SK-N-SH treated with all-trans-retinoic acid at 6 μM for 48 hours (cell line): ENCODE results near the gene PLXNB1.

Experiments used
- ATAC-seq: fragments of 200-7000 bp; cut with Tn5 transposase; 3 replicates; pipeline ENCODE4 v1.9.1; 2020; ENCODE audit warnings: mild to moderate bottlenecking, moderate library complexity
- ARNTL ChIP-seq: fragments of 450-650 bp; formaldehyde crosslinking; IDR thresholded peaks from 2 replicates; pipeline ENCODE4 v1.5.0; 2020; ENCODE audit warnings: low read depth, mild to moderate bottlenecking, moderate library complexity, borderline replicate concordance
- BACH2 ChIP-seq: fragments of 250-450 bp; sonication (Bioruptor Pico); IDR thresholded peaks from 2 replicates; pipeline ENCODE4 v1.9.0; 2021; ENCODE audit warnings: mild to moderate bottlenecking, borderline replicate concordance
- CREB5 ChIP-seq: fragments of 250-450 bp; sonication (Bioruptor Pico); IDR thresholded peaks from 2 replicates; pipeline ENCODE4 v1.5.1; 2020; ENCODE audit warnings: low read depth, mild to moderate bottlenecking, moderate library complexity
- CSDC2 ChIP-seq: fragments of 250-450 bp; sonication (Bioruptor Pico); IDR thresholded peaks from 2 replicates; pipeline ENCODE4 v1.5.0; 2020; ENCODE audit warnings: mild to moderate bottlenecking, moderate library complexity
- CSRNP3 ChIP-seq: fragments of 250-450 bp; sonication (Bioruptor Pico); IDR thresholded peaks from 2 replicates; pipeline ENCODE4 v1.5.1; 2021; ENCODE audit warnings: mild to moderate bottlenecking, moderate library complexity
- ESRRG ChIP-seq: fragments of 250-450 bp; sonication (Bioruptor Pico); IDR thresholded peaks from 2 replicates; pipeline ENCODE4 v1.6.1; 2021; ENCODE audit warnings: mild to moderate bottlenecking
- GLIS3 ChIP-seq: fragments of 250-450 bp; sonication (Bioruptor Pico); IDR thresholded peaks from 2 replicates; pipeline ENCODE4 v1.5.0; 2020; ENCODE audit warnings: mild to moderate bottlenecking, moderate library complexity
- ISL1 ChIP-seq: fragments of 250-450 bp; sonication (Bioruptor Pico); IDR thresholded peaks from 2 replicates; pipeline ENCODE4 v2.1.2; 2022; ENCODE audit warnings: mild to moderate bottlenecking, moderate library complexity
- OSR1 ChIP-seq: fragments of 250-450 bp; sonication (Bioruptor Pico); IDR thresholded peaks from 2 replicates; pipeline ENCODE4 v1.8.0; 2022; ENCODE audit warnings: moderate library complexity, mild to moderate bottlenecking, inconsistent platforms
- PATZ1 ChIP-seq: fragments of 250-450 bp; sonication (Bioruptor Pico); IDR thresholded peaks from 2 replicates; pipeline ENCODE4 v1.8.0; 2020; ENCODE audit warnings: mild to moderate bottlenecking, moderate library complexity, borderline replicate concordance
- PPARA ChIP-seq: fragments of 250-450 bp; sonication (Bioruptor Pico); IDR thresholded peaks from 2 replicates; pipeline ENCODE4 v1.5.0; 2020; ENCODE audit warnings: mild to moderate bottlenecking, borderline replicate concordance
- RARB ChIP-seq: fragments of 250-450 bp; sonication (Bioruptor Pico); IDR thresholded peaks from 2 replicates; pipeline ENCODE4 v1.8.0; 2021; ENCODE audit warnings: mild to moderate bottlenecking, moderate library complexity
- SNAI2 ChIP-seq: fragments of 250-450 bp; sonication (Bioruptor Pico); IDR thresholded peaks from 2 replicates; pipeline ENCODE4 v1.5.0; 2020; ENCODE audit warnings: mild to moderate bottlenecking, moderate library complexity
- TOX ChIP-seq: fragments of 250-450 bp; sonication (Bioruptor Pico); IDR thresholded peaks from 2 replicates; pipeline ENCODE4 v1.8.0; 2021; ENCODE audit warnings: mild to moderate bottlenecking, moderate library complexity, borderline replicate concordance
- TSHZ2 ChIP-seq: fragments of 250-450 bp; sonication (Bioruptor Pico); IDR thresholded peaks from 2 replicates; pipeline ENCODE4 v1.5.0; 2020; ENCODE audit warnings: mild to moderate bottlenecking, moderate library complexity
- ZC3H10 ChIP-seq: fragments of 250-450 bp; sonication (Bioruptor Pico); IDR thresholded peaks from 2 replicates; pipeline ENCODE4 v1.5.1; 2021; ENCODE audit warnings: mild to moderate bottlenecking, moderate library complexity
- ZFP3 ChIP-seq: fragments of 250-450 bp; sonication (Bioruptor Pico); IDR thresholded peaks from 2 replicates; pipeline ENCODE4 v1.5.0; 2020; ENCODE audit warnings: mild to moderate bottlenecking, moderate library complexity
- ZFP30 ChIP-seq: fragments of 450-650 bp; formaldehyde crosslinking; IDR thresholded peaks from 2 replicates; pipeline ENCODE4 v1.5.0; 2022; ENCODE audit warnings: mild to moderate bottlenecking, moderate library complexity
- ZNF565 ChIP-seq: fragments of 450-650 bp; formaldehyde crosslinking; conservative IDR thresholded peaks from 2 replicates; pipeline ENCODE4 v1.5.0; 2020; ENCODE audit warnings: low read depth, mild to moderate bottlenecking, moderate library complexity
- ZNF8 ChIP-seq: fragments of 450-650 bp; formaldehyde crosslinking; IDR thresholded peaks from 2 replicates; pipeline ENCODE4 v1.5.0; 2020; ENCODE audit warnings: mild to moderate bottlenecking, moderate library complexity

PLXNB1 gene

GRCh38 chr3:48372862-48373435 is 56.9 kb downstream of the PLXNB1 start:
- no peak for ATAC-seq
- TF ChIP-seq BACH2 (CRISPR knock-in tag) (no peak), RARB (no peak), CSRNP3 (no peak), SNAI2 (CRISPR knock-in tag) (no peak)

- TF ChIP-seq PATZ1 (CRISPR knock-in tag) (no peak), ESRRG (CRISPR knock-in tag) (no peak), PPARA (no peak), TOX (no peak), ISL1 (CRISPR knock-in tag) (no peak), CREB5 (no peak), TSHZ2 (CRISPR knock-in tag) (no peak), CSRNP3 (no peak), ZFP30 (CRISPR knock-in tag) (no peak), ZC3H10 (CRISPR knock-in tag) (no peak), ARNTL (CRISPR knock-in tag) (no peak), GLIS3 (CRISPR knock-in tag) (no peak), ZNF565 (CRISPR knock-in tag) (no peak), SNAI2 (CRISPR knock-in tag) (no peak), OSR1 (CRISPR knock-in tag) (no peak), ZNF8 (CRISPR knock-in tag) (no peak), BACH2 (CRISPR knock-in tag) (no peak), CSDC2 (no peak), ZFP3 (CRISPR knock-in tag) (no peak)
- TF ChIP-seq, all 23 proteins: peak for 0
- no peak for ATAC-seq
Observed at GRCh38 chr3:48372377-48372770, 57.5 kb downstream of the PLXNB1 start.

GRCh38 chr3:48371651-48372376 is 58.1 kb downstream of the PLXNB1 start, which contains the start of gene FBXW12:
Gene FBXW12, plus strand, starts transcription at chr3:48372219. Its CDS starts 549 bp downstream, at chr3:48372768.
- TF ChIP-seq CSDC2 (no peak), ZC3H10 (CRISPR knock-in tag) (no peak)
- no peak for ATAC-seq

GRCh38 chr3:48370333-48370713 is 59.6 kb downstream of the PLXNB1 start:
- no peak for ATAC-seq
- no peak for TF ChIP-seq PPARA
- no peak for TF ChIP-seq ZFP3 (CRISPR knock-in tag)
